ENCODE measurements around the gene ZNF507.
A peak's percentile ranks its signal among the peaks of the same experiment; 100 is the strongest.

The ZNF507 gene

DNA sequence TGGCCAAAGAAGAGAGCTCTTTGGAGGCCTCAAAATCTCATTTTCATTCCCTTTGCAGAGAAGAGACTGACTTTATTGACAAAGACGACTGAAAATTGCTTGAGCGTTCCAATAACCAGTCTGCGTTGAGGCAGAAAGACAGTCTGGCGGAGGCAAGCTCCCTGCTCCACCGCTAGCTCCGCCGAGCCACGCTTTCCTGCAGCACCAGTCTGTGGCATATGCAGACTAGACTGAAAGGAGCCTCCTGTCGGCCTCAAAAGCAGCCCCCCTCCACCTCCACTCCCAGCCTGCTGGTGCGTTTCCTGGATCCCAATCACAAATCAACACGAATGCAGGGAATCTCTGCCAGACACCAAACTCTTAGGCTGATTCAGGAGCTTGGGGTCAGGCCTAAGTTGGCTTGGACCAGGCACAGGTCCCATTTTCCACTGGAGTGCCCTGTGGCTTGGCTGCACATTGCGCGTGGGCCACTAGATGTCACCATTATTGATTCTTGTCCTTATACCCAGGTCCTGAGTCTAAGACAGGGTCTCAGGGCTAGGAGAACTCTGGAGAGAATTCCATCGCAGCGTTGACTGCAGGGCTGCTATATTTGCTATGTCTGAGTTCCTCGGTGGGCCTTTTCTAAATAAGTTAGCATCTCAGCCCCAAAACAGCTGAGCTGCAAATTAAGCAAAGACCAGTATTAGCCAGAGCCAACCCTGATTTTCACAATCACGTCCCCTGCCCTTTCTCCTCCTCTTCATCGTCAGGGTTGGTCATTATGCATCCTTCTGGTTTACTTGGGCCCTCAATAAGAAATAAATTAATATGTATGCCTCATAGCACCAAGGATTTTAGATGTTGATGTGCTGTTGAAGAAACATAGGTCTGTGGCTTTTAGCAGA lies 5.2 kb upstream of the ZNF507 start:
- peak in 1 of 2 experiments; percentile 41 for DNase-seq

- DNase-seq, result no peak
Measured at GRCh38 chr19:32342695-32343094, 2.7 kb upstream of the ZNF507 start.

DNA sequence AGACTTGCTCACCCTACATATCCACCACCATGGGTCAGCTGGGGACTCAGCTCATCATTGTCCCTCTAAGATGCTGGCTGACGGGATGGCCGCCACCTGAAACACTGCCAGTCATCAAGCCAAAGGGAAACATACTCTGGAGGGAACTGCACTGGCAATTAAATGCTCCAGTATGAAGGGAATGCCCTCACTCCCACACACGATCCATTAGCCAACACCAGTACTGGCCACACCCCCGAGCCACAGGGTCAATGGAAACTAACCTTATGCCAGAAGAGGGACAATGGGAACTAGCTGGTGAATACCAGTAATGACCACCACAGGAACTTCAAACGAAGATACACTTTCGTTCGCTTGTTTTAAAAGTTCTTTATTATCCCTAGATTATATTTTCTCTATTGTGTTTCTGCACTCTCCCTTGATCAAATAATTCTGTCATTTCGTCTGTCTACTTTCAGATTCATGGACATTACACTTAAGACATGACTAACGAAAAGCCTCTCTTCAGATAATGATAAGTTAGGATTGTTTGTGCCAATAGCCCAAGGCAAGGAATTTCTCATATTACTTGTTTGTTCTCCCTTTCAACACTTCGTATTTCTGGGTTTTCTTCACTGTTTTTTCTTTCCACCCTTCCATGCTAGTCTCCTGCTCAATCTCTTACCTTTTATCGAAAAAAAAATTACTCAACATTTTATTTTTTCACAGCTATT lies 1.7 kb upstream of the ZNF507 start:
- DNase-seq, result no peak

DNA sequence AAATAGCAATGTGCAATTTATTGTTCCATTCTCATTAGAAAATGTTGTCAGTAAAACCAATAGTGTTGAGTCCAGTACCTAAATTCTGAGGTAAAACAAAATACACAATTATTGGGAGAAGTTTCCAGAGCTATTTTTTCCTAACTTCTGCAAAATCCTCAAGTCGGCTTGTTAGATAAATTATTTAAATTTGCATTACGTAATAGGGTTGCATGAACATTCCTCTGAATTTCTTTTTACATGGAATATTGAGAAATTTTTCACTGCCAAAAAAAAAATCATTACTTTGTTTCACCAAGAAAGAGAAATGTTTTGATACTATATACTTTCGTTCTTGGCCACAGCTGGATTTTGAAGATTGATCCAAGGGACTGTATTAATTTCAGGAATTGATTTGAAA lies 1.5 kb downstream of the ZNF507 start:
- DNase-seq, result no peak

GRCh38 chr19:32347573-32347972 lies 2.2 kb downstream of the ZNF507 start:
- DNase-seq, result no peak

GRCh38 chr19:32349051-32349450 lies 3.6 kb downstream of the ZNF507 start:
- DNase-seq, result no peak

- no peak for DNase-seq
Measured at GRCh38 chr19:32349724-32350470, 4.5 kb downstream of the ZNF507 start.

DNA sequence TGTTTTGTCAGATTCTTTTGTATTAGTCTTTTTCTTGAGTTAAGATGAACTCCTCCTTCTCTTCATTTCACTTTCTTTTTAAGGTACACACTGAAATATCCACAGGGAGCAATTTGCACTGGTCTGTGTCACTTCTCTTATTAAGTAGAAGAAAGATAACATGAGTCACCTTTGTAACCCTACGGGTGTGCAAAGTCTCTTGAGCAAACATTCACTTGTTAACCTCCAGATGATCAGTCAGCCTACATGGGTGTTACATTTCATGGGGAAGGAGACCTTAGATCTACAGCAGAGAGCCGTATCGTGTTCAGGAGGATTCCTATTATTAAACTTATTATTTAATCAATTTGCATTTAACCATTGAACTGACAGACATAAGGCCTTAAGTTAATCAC lies 5.1 kb downstream of the ZNF507 start:
- no peak for DNase-seq

- no peak for DNase-seq
Measured at GRCh38 chr19:32350987-32351348, 5.6 kb downstream of the ZNF507 start.

DNA sequence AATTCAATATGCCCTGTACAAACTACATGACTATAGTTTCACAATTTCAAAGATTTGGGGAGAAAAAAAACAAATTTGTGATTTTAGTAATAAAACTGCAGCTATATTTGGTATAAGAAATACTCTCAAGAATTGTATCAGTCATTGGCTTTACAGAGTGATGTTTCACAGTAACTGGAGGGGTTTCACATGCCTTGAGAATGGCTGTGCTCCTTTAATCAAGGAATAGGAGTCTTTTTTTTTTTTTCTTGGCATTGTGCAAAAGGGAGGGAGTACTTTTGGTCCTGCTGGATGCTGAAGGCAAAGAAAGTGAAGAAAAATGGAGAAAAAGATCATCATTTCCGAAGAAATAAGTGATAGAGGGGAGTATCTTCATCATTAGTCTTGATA lies 6.8 kb downstream of the ZNF507 start:
- no peak for DNase-seq

DNA sequence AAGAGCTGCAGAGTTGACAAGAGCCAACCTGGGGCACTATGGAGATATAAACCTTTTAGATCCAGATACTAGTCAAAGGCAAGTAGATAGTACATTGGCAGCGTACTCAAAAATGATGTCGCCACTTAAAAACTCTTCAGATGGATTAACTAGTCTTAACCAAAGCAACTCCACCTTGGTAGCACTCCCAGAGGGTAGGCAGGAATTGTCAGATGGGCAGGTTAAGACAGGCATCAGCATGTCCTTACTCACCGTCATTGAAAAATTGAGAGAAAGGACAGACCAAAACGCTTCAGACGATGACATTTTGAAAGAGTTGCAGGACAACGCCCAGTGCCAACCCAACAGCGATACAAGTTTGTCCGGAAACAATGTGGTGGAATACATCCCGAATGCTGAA lies 8.9 kb downstream of the ZNF507 start:
- DNase-seq, result peak in 1 of 2 experiments; percentile 15

- no peak for DNase-seq
Measured at GRCh38 chr19:32355309-32355708, 9.9 kb downstream of the ZNF507 start.

DNA sequence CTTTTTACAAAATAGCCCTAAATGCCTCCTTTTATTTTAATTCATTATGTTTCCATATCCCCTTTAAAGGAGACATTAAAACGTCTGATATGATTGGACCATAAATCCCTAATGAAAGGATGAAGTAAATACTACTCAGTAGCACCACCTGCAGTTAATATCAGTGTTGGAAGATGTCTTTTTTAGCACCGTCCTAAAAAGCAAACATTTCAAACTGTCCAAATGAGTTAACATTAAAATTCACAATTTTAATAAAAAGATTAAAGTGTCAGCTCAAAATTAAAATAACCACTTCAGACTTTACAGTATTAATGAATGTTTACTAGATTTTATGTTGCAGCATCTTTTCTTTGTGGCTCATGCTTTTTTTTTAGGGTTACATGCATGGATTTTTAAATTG lies 12.3 kb downstream of the ZNF507 start:
- no peak for DNase-seq

DNA sequence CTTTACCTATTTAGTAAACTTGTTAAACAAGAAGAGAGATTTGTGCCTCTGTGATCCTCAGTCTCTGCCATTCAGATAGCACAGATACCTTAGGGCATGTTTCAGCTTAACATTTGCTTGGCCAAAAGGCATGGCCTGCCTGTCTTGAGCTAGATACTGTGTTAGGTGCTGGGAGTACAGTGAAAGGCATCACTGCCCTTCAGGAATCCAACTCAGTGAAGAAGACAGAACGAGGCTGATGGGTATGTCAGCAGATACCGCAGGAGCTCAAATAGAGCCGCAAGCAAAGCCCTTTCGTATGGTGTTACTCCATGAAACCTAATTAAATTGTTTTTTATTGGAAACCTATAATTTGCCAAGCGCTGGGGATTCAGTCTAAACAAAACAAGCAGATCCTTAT lies 12.9 kb downstream of the ZNF507 start:
- no peak for DNase-seq

GRCh38 chr19:32359581-32359980 lies 14.2 kb downstream of the ZNF507 start:
- DNase-seq, result no peak

DNA sequence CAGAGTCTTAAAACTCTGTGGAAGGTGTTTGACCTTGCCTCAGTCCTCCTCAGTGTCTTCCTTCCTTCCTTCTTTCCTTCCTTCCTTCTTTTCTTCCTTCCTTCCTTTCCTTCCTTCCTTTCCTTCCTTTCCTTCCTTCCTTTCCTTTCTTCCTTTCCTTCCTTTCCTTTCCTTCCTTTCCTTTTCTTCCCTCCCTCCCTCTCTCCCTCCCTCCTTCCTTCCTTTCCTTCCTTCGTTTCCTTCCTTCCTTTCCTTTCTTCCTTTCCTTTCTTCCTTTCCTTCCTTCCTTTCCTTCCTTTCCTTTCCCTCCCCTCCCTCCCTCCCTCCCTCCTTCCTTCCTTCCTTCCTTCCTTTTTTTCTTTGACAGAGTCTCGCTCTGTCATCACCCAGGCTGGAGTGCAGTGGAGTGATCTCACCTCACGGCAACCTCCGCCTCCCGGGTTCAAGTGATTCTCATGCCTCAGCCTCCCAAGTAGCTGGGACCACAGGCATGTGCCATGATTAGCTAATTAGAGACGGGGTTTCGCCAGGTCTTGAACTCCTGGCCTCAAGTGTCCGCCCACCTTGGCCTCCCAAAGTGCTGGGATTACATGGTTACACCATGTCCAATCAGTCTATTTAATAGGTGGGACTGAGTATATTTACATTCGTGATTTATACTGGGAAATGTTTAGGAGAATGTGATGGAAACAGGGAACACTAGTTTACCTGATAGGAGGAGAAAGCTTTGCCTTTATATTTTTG lies 16.3 kb downstream of the ZNF507 start:
- DNase-seq, result no peak

DNA sequence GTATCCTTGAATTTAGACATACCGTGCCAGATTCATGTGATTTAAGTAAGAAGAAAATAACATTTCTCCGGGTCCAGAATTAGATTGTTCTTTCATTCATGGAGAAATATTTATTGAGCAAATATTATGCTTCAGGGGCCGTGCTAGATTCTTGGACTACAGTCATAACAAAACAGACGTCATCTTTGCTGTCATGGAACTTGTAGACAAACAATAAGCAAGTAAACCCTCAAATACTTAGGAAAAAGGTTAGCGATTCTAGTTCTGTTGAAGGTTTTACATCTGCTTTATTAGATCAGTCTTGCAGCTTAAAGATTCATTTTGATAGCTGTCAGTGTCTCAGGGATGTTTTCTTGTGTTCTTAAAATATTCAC lies 16.9 kb downstream of the ZNF507 start:
- no peak for DNase-seq

GRCh38 chr19:32363175-32363574 lies 17.8 kb downstream of the ZNF507 start:
- DNase-seq, result no peak

- DNase-seq, result no peak
Measured at GRCh38 chr19:32363632-32364031, 18.2 kb downstream of the ZNF507 start.

GRCh38 chr19:32364040-32364439 lies 18.6 kb downstream of the ZNF507 start:
- DNase-seq, result no peak

- DNase-seq, result no peak
Measured at GRCh38 chr19:32367063-32367462, 21.7 kb downstream of the ZNF507 start.

GRCh38 chr19:32367948-32368536 lies 22.6 kb downstream of the ZNF507 start:
- no peak for DNase-seq

GRCh38 chr19:32368787-32369186 lies 23.4 kb downstream of the ZNF507 start:
- DNase-seq, result no peak
